Measurements from ENCODE around the gene NECAB2.
A peak's percentile ranks its signal among the peaks of the same experiment; 100 is the strongest.

NECAB2 gene

DNA sequence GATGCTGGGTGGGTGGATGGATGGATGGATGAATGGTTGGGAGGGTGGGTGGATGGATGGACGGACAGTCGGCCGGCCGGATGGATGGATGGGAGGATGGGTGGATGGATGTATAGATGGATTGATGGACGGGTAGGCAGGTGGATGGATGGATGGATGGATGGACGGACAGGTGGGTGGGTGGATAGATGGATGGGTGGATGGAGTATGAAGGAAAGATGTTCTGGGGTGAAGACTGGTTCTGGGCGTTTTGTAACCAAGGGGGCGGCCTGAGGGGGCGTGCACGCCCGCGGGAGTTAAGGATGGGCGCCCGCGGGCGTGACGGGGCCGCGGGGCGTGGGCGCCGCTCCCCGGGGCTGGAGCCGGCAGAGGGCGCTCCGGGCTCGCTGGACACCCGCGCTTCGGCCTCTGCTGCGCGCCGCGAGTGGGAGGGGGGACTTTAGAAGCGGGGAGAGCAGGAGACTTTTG, at the start of gene NECAB2:
Gene NECAB2, plus strand, starts transcription at position 407 of the 468 bp plus-strand sequence. CDS start 405 bp downstream, outside the sequence.
- no peak for DNase-seq (ENCODE audit: low read depth)

DNA sequence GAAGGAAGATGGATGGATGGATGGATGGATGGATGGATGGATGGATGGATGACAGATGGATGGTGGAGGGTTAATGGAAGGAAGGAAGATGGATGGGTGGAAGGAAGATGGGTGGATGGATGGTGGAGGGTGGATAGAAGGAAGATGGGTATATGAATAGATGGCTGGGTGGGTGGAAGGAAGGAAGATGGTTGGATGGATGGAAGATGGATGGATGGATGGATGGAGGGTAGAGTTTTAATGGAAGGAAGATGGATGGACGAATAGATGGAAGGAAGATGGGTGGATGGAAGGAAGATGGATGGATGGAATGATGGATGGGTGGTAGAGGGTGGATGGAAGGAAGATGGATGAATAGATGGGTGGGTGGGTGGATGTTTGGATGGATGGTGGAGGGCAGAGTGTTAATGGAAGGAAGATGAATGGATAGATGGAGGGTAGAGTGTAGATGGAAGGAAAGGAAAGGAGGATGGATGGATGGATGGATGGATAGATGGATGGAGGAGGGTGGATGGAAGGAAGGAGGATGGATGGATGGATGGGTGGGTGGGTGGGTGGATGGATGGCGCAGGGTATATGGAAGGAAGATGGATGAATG, 47.1 kb upstream of the NECAB2 start:
- DNase-seq (ENCODE audit: low read depth), result no peak

DNA sequence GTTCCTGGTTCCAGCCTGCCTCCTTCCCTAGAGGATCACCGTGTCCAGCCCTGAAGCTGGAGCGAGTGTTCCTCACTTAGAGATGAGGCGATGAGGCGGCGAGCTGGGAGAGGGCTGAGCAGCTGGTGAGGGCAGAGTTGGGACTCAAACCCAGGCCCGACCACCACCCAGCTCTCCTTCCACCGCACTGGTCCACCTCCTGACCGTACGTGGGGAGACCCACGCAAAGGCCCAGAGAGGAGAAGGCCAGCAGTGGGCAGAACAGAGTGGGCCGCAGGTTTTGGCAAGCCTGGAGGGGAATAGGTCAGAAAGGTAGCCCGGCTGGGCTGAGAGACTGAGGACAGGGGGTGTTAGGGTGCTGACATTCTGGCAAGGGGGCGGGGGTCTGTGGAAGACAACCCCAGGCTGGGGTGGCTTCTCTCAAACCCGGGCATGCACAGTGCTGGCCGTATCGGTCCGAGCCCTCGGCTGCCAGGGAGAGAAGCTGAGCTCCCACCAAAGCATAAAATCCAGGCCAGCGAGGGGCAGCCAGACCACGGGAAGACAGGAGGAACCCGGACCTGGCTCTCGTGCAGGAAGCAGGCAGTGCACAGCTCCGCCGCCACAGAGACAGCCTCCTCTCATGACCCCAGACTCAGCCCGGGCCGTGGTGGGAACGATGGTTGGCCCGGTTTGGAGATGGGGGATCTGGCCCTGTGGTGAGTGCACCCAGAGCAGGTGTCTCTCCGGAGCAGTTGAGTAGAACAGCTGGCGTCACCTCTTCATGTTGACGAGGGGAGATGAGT, 44.3 kb upstream of the NECAB2 start:
- no peak for DNase-seq (ENCODE audit: low read depth)

DNA sequence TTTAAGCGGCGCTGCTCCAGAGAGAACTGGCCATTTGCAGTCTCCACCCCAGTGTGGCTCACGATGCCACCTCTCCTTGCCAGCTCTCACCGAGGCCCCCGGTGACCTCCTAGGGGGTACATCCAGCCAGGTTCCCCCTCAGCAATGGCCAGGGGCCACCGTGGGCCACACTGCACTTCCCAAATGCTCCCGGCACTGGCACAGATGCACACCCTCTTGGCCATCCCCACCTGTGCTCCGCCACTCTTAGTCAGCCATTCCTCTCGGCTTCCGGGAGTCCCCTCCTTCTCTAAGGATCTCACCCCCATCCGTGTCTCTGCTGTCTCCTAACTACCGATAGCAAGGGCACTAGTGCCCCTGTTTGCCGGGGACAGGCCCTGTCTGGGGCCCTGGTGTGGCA, 43.4 kb upstream of the NECAB2 start:
- DNase-seq (ENCODE audit: low read depth), result no peak

DNA sequence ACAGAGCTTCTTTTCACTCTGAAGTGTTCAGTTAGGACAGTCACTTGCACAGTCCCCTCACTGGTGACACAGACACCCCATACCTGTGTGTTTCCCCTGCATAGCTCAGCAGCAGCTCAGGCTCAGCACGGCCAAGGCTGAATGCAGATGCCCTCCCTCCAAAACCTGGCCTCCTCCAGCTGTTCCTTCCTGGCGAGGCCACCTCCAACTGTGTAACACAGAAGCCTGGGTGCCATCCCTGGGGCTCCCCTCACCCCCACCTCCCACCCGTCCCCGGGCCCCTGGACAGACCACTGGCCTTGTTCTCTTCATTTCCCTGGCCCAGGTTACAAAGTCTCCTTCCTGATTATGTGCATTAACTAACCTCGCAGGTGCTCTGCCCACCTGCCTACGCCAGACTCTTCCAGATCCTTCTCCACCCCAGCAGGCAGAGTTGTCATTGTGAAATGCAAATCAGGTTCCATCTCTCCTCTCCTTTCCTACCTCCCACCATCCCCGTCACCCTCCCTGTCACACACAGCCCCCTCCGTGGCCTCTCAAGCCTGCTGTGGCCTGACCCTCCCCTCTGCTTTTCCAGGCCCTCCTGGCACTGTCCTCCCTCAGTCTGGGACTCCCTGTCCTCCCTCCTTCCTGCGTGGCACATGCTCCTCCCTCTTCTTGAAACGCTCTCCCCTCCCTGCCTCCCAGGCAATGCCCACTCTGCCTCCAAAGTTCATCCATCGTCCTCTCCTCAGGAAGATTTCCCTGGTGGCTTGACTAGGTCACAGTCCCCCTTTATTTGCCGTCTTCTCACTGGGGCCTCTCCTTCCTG, 42.7 kb upstream of the NECAB2 start:
- DNase-seq (ENCODE audit: low read depth), result no peak

DNA sequence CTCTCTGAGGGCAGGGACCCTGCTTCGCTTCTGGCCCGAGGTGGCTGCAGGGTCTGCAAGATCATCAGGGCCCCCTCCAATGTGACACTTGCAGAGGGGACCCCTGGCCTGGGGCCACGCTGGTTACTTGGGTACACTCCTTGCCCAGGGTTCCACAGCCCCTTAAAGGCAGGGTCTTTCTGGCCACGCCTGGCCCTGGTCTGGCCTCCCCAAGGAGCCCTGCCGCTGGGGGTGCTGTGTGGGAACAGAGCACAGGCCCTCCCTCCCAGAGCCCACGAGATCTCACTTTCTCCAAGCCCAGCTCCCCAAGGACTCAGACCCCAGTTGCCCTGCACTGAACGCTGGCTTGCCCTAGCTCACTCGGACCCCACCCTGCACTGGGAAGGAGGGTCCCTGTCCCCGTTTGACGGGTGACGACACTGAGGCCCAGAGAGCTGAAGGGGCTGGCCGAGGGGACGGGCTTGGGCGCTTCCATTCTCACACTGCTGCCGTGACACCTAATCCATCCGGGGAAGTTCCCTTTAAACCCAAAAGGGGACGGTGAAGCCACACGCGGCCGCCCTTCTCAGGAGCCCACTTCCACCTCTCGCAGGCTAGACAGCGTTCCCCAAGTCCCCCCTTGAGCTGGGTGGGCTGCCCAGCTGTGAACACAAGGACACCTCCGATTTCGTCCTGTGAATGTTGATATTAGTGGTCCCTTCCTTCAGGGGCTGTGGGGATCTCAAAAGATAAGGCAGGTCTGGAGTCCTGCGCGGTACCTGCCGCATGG, 41.9 kb upstream of the NECAB2 start:
- no peak for DNase-seq (ENCODE audit: low read depth)

DNA sequence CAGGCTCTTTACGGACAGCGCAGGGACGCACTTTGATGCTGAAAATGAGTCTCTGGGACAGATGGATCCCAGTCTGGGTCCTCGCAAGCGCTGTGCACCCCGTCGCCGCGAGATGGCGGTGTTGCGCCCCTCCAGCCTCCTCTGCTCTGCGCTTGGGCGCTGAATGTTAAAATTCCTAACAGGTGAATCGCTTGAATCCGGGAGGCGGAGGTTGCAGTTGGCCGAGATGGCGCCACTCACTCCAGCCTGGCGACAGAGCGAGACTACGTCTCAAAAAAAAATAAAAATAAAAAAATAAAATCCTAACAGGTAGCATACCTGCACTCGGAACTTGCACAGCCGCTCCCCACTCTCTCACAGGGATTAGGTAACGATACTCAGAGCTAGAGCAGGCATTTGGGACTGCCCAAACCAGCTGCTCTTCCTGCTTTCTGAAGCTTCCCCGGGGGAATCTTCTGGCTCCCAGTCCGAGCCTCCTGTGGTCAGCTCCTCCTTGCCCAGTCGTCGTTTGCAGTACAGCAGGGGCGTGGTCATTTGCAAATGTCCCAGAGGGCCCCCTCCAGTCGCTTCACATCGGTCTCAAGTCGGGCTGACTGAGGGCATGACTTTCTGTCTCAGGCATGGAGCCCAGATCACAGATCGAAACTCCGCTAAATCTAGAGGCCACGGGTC, 41.2 kb upstream of the NECAB2 start:
- peak; percentile 41 for DNase-seq (ENCODE audit: low read depth)

DNA sequence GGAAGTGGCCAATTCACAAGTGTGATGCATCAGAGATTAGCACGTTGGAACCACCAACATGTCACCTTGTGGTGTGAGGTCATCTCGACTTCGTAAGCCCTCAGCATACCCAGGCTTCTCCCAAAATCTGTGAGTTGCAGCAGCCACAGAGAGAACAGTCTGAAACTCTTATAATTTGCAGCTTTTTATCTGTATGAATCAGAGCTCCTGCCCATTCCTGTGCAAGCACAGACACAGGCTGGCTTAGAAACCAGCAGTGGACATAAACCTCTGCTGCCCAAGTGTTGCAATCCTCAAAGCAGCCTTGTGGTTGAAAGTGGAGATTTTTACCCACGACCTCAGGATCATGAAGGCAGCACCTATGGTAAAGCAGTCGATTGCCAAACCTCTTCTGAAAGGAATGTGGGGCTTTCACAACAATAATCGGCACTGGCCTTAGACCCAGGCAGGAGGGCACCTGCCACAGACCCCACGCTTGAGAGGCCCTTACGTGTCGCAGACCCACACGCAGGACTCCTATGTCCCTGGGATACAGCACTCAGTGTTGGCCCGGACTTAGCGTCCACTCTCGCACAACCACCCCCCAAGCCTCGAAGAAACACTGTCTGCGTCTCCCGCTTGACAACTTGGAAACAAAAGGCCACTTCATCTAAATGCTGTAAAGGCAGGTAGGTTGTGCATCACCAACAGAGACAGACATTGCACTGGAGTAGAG, 39.5 kb upstream of the NECAB2 start:
- no peak for DNase-seq (ENCODE audit: low read depth)

DNA sequence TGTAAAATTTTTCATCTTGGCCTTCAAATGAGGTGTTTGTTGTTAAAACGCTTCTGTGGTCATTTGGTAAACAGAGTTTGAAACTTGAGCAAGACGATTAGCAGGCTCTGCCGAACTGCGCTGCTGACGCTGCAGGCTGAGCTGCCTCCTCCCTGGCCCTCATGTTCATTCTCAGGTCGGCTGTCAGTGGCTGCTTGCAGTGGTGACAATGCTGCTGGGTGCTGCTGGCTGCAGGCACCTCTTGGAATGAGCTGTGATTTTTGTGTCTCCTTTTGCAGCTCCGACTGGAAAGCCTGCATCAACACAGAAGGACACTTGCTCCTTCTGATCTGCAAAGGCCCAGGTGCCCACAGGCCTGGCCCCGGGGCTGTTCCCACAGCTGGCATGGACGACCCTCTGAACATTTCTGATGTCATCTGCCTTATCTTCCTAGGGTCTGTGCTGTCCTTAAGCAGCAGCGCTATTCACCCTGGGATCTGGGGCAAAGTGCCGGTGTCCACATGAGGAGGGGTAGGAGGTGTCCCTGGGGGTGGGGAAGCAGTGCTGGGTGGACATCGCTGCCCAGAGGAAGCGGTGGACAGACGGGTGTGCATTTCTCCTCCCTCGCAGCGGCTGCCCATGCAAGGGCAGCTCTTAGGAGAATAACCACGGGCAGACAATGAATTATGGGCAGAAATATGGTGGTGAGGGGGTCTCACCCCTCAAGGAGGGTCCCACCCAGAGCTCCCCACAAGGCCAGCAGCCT, 38.1 kb upstream of the NECAB2 start:
- no peak for DNase-seq (ENCODE audit: low read depth)

DNA sequence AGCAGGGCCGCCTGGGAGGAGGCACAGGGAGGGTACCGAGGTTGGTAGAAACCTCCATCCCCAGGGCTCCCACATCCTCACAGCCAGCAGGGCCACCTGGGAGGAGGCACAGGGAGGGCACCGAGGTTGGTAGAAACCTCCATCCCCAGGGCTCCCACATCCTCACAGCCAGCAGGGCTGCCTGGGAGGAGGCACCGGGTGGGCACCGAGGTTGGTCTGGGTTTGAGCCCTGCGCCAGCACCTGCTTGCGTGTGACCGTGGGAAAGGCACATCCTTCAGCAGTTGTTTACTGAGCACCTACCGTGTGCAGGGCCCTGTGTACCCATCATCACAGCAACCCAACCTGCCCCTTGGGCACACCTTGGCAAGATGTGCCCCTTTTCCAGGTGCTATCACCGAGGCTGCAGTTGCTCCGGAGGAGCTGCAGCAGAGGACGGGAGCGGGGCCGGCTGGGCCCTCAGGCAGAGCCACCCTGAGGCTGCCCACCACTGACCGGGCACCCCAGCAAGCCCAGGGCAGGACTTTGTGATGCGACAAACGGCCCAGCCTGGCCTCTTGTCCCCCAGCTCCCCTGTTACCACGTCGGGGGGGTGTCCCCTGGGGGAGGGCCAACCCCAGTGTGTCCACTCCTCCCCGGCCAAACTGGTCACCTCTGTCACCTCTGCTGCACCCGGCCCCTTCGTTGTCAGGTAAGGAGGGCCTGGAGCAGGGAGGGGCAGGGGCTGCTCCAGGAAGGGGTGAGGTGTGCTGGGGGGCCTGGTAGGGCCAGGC, 37.1 kb upstream of the NECAB2 start:
- no peak for DNase-seq (ENCODE audit: low read depth)

DNA sequence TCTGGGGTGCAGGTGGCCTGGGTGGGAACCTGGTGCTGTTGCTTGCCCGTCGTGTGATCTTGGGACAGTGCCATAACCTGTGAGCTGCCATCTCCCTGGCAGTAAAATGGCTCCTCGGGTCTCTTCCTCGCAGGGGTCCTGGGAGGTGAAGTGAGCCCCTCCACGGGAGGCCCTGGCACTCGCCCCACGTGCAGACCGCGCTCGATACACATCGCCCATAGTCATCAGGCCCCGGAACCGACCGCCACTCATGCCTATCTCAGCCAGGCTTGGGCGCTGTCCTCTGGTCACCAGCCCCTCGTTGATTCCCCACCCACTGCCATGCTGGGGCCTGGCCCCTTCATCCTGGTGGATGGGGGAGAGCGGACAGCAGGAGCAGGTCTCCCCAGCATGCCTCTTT, 36.5 kb upstream of the NECAB2 start:
- no peak for DNase-seq (ENCODE audit: low read depth)

DNA sequence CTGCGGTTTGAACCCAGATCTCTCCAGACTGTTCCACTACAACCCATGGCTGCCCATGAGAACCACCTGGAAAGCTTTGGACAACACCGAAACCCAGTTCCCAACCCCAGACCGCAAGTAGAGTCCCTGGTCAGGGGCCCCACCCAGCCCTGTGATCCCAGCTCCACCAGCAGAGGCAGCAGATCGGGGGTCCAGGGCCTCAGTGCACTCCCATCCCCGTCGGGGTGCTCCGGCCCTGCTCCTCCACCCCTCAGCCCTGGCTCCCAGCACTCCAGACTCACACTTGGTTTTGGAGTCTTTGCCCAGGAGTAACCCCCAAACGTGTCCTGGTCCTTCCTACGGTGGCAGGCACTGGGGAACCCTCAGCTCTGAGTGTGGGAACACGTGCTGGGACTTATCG, 35.7 kb upstream of the NECAB2 start:
- DNase-seq (ENCODE audit: low read depth), result no peak

DNA sequence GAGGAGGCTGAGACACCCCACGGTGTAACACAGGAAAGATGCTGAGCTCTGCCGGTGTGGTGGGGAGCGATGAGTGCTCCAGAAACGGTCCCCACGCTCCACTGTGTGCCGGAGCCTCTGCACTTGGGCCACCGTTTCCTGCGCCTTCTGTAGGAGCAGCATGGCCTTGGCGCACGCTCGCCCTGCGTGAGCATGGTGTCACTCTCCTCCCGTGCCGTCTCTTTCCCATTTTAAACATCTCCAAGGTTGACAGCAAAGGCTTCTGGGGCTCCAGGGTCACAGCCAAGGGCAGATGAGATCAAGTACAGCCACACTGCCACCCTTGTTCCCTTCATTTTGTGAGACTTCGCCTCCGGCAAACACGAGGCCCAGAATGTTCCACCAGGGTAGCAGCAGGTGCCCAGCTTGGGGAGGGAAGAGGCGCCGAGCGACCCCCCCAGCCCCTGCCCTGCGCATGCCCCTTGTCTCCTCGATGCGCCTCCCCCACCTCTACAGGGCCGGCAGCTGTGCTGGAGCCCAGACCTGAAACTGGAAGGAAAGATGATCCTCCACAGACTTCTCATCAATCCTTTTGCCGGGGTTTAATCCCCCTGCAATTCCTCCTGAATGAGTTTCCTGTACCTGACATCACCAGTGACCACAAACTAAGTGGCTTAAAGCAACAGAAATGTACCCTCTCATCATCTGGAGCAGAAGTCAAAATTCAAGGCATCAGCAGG, 34.9 kb upstream of the NECAB2 start:
- DNase-seq (ENCODE audit: low read depth), result no peak

DNA sequence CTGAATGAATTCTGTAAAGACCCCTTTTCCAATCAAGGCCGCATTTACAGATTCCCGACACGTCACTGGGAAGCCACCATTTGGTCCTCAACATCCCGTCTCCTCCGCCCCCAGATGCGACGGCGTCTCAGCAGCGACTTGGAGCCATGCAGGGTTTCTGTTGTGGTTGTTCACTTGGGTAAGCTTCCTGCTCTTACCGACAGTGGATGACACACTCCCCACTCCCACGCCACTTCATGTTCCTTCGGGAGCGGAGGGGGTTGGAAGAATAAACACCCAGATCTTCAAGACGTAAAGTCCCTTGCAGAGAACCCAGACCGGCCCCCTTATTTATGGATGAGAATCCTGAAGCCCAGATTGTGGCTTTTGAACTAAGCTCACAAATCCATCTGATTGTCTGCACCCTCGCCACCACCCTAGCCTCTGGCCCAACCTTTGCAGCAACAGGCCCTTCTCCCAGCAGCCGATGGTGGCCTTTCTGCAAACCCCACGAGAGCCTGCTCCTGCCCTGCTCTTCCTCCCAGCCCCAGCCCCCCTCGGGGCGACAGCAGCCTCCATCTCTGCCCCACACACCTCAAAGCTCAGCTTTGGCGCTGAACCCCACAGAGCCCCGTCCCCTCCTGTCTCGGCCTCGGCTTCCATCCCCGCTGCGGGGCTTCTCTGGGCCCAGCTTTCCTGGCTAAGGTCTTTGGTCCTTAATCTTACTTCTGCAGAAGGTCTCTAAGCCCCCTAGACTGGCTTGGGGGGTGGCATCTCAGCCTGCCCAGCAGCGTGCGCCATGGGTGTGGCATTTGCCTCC, 34.0 kb upstream of the NECAB2 start:
- no peak for DNase-seq (ENCODE audit: low read depth)

DNA sequence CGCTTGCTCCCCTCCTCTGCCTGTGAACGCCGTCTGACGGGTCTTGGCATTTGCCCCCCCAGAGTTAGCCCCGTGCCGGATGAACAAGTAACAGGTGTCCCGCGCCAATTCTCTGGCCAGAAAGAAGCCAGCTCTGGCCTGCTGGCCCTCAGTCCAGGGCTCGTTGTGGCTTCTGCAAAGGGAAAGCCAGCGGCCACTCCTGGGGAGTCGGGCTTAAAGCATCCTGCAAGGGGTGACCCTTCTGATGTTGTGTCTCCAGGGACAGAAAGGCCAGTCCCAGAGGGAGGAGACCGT, 33.4 kb upstream of the NECAB2 start:
- DNase-seq (ENCODE audit: low read depth), result no peak

DNA sequence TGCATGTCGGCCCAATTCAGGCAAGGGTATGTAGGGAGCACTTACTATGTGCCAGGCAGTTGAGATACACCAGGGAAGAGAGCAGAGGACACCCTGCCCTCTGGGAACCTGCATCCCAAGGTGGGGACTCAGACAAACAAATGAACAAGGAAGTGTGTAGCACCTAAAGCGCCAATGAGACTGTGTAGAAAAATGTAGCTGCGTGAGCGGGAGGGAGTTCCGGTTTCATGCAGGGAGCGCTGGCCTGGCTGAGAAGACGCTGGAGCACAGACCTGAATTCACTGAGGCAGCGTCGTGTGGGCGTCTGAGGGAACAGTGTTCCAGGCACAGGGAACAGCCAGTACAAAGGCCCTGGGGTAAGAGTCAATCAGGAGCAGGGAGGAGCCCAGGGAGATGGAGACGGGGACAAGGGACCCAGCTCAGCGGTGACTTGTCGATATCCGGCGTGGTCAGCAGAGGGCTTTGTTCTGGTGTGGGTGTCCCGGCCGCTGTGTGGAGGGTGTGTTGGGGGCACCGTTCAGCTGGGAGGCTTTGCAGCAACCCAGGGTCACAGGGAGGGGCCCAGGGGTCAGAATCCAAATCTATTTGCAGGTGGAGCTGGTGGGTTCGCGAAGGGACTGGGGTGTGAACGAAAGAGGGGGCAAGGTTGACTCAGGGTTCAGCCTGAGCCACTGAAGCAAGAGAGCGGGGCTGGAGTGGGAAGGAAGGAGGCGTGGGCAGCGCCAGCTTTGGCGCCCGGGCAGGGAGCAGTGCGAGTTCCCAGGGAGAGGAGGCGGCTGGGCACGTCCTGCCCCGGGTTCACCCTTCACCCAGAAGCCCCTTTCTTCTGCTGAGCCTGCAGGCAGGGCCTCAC, 32.8 kb upstream of the NECAB2 start:
- no peak for DNase-seq (ENCODE audit: low read depth)

DNA sequence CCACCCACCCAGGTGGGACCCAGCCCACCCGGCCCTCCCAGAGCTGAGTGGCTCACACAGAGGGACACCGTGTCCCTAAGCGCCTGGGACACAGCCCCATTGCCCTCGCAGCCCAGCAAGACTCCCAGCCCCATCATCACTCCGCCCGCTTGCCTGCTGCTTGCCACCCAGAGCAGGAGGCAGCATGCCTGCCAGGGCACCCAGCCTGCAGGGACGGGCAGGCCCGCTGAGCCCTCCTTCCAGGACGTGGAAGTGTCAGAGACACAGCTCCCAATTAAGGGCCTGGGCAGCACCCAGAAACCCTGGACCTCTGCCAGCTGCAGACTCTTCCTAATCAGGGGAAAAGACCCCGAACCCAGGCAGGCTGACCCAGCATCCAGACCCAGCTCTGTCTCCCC, 32.2 kb upstream of the NECAB2 start:
- no peak for DNase-seq (ENCODE audit: low read depth)

Measured in stimulated activated CD8-positive, alpha-beta memory T cell treated with anti-CD3 and anti-CD28 coated beads, Interleukin-15, amount 100 ng/mL, for 1 hour (primary cell).